ENCODE data around the gene MXD4. TPM values are rescaled to one million over a fixed set of nuclear protein-coding genes. Genes with fewer than 3 reads are reported as not detected.

MXD4 gene
- total and polyA plus RNA-seq, 2 donors (not counting 1 experiment from before 2014, with no cell fraction given): 67.3 to 75.3 TPM

DNA sequence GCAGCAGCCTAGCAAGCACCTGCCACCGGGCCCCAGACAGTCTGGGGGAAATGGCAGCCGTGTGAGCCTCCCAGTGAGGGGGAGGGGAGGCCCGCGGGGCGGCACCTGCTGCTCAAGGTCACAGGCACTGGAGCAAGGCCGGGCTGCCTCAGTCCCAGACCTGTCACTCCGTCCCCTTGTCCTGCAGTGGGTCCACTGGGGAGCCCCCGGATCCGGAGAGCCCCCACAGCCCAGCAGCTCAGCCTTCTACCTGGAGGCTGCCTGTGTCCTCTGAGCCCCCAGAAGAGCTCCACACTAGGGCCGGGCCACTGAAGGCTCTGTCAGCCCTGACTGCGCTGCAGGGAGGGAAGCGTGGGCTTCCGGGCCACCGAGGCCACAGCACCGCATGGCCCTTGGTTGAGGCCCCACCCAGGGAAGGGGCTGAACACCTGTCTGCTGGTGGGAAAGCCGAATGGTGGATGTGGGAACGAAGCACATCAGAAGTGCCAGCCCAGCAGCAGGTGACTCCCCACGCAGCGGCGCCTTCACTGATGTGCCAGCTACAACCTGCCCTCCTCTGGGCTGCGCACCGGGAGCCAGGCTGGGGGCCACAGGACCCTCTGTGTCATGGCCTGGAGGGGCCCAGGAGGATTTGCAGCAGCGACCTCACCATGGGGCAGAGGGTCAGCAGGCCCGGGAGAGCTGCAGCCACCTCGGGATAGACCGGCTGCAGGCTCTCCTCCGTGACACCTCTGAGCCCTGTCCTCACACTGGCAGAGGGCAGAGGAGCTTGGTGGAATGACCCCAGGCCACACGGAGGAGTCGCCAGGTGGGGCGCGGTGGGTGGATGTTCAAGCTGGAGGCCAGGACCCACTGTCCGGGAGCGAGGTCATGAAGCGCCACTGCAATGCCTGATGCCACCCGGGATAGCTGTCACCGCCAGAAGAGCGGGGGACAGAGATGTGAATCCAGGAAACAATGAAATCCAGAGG, 35.0 kb upstream of the MXD4 start:
- H3K4me1 Mint-ChIP-seq: peaks cover 22% of the 10 kb centered on the region

More for the DNA sequence above, 35.0 kb upstream of the MXD4 start:
- Histone ChIP-seq H2AFZ (ENCODE audit: insufficient read depth, low read depth, low read length, poor library complexity, severe bottlenecking) (no peak overlapping the region), H3K36me3 (replicated peaks in 1 of 2; ENCODE audit: control extremely low read depth in 1 of 2, control insufficient read depth in 1 of 2, extremely low read depth in 1 of 2, insufficient read depth in 2 of 2, low read length in 1 of 2) (no peaks in the 10 kb centered on the region), H4K20me1 (ENCODE audit: control insufficient read depth, insufficient read depth, low read length, poor library complexity, severe bottlenecking) (no peaks in the 10 kb centered on the region), H3K9ac (ENCODE audit: low read length) (no peak overlapping the region), H3K4me1 (ENCODE audit: control insufficient read depth in 2 of 2, insufficient read depth in 2 of 2, low read length in 2 of 2) (peaks cover 0 to 8% of the 10 kb centered on the region in 2 donors), H3K27me3 (replicated peaks in 1 of 4; ENCODE audit: control extremely low read depth in 1 of 4, control insufficient read depth in 3 of 4, insufficient read depth in 4 of 4, low read length in 3 of 4) (no peaks in the 10 kb centered on the region), H3K4me2 (replicated peaks; ENCODE audit: low read depth, low read length, poor library complexity, severe bottlenecking) (no peak overlapping the region), H3K9me3 (ENCODE audit: control extremely low read depth in 1 of 3, control insufficient read depth in 2 of 3, insufficient read depth in 1 of 3, low read length in 2 of 3) (no peaks in the 10 kb centered on the region), H3K4me3 (ENCODE audit: control extremely low read depth in 1 of 5, extremely low read depth in 1 of 5, insufficient read depth in 1 of 5, low read depth in 2 of 5, low read length in 4 of 5) (no peak overlapping the region), H3K79me2 (ENCODE audit: control insufficient read depth, insufficient read depth, low read length) (no peaks in the 10 kb centered on the region), H3K27ac (ENCODE audit: low read length in 2 of 2) (no peak overlapping the region)
- ChIA-PET POLR2A (no interaction called here), CTCF (no interaction called here)
- peak overlapping the region; percentile 61 for H3K4me3 Mint-ChIP-seq
- intact Hi-C loops (cut with micrococcal nuclease): no loop called here
- no peaks in the 10 kb centered on the region for H3K9me3 Mint-ChIP-seq (ENCODE audit: insufficient read depth)
- H3K27me3 Mint-ChIP-seq: no peaks in the 10 kb centered on the region
- ATAC-seq (ENCODE audit: low read depth) (no peak), DNase-seq (no peak)
- peak overlapping the region; percentile 76 for H3K27ac Mint-ChIP-seq
- TF ChIP-seq, protein P1, sequence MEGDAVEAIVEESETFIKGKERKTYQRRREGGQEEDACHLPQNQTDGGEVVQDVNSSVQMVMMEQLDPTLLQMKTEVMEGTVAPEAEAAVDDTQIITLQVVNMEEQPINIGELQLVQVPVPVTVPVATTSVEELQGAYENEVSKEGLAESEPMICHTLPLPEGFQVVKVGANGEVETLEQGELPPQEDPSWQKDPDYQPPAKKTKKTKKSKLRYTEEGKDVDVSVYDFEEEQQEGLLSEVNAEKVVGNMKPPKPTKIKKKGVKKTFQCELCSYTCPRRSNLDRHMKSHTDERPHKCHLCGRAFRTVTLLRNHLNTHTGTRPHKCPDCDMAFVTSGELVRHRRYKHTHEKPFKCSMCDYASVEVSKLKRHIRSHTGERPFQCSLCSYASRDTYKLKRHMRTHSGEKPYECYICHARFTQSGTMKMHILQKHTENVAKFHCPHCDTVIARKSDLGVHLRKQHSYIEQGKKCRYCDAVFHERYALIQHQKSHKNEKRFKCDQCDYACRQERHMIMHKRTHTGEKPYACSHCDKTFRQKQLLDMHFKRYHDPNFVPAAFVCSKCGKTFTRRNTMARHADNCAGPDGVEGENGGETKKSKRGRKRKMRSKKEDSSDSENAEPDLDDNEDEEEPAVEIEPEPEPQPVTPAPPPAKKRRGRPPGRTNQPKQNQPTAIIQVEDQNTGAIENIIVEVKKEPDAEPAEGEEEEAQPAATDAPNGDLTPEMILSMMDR (IDR thresholded peaks at IDR 0.05): no peak
- TF ChIP-seq EZH2 (IDR thresholded peaks at IDR 0.05; ENCODE audit: borderline replicate concordance, insufficient read depth, low read depth, low read length, poor library complexity, severe bottlenecking): no peak
- WGBS (ENCODE audit: insufficient coverage): 88% methylated on average over 34 of the region's 37 CpGs

Data from B cell (primary cell).